HG03378 (cell line): ENCODE measurements around the gene ERC2.

Experiments used
- ATAC-seq: cut with Tn5 transposase; IDR thresholded peaks from one replicate; pipeline ENCODE4 v1.9.1; 2021; ENCODE audit warnings: mild to moderate bottlenecking, moderate library complexity; ENCODE audit not compliant: unreplicated experiment

The ERC2 gene

GRCh38 chr3:55955891-55956477 is 512.3 kb downstream of the ERC2 start:
- no peak for ATAC-seq

GRCh38 chr3:55951388-55951787 is 516.9 kb downstream of the ERC2 start:
- no peak for ATAC-seq

- ATAC-seq, result no peak
Observed at GRCh38 chr3:55947406-55947805, 520.9 kb downstream of the ERC2 start.

- ATAC-seq, result no peak
Observed at GRCh38 chr3:55946574-55947160, 521.6 kb downstream of the ERC2 start.

GRCh38 chr3:55942868-55943267 is 525.4 kb downstream of the ERC2 start:
- no peak for ATAC-seq

- ATAC-seq, result no peak
Observed at GRCh38 chr3:55939287-55939686, 529.0 kb downstream of the ERC2 start.

GRCh38 chr3:55937301-55937700 is 531.0 kb downstream of the ERC2 start:
- no peak for ATAC-seq

- ATAC-seq, result no peak
Observed at GRCh38 chr3:55936549-55937052, 531.7 kb downstream of the ERC2 start.

- no peak for ATAC-seq
Observed at GRCh38 chr3:55935241-55935640, 533.0 kb downstream of the ERC2 start.

- ATAC-seq, result no peak
Observed at GRCh38 chr3:55934771-55935170, 533.5 kb downstream of the ERC2 start.

GRCh38 chr3:55929154-55929869 is 539.0 kb downstream of the ERC2 start:
- ATAC-seq, result no peak

- ATAC-seq, result no peak
Observed at GRCh38 chr3:55923626-55924025, 544.6 kb downstream of the ERC2 start.

- ATAC-seq, result no peak
Observed at GRCh38 chr3:55923207-55923606, 545.1 kb downstream of the ERC2 start.

- no peak for ATAC-seq
Observed at GRCh38 chr3:55912880-55913279, 555.4 kb downstream of the ERC2 start.

GRCh38 chr3:55911266-55911665 is 557.0 kb downstream of the ERC2 start:
- ATAC-seq, result no peak

- no peak for ATAC-seq
Observed at GRCh38 chr3:55910543-55910942, 557.7 kb downstream of the ERC2 start.

GRCh38 chr3:55909373-55909772 is 558.9 kb downstream of the ERC2 start:
- no peak for ATAC-seq

GRCh38 chr3:55907616-55908015 is 560.7 kb downstream of the ERC2 start:
- ATAC-seq, result no peak

GRCh38 chr3:55906896-55907295 is 561.4 kb downstream of the ERC2 start:
- no peak for ATAC-seq

GRCh38 chr3:55904716-55905115 is 563.6 kb downstream of the ERC2 start:
- ATAC-seq, result no peak

- ATAC-seq, result no peak
Observed at GRCh38 chr3:55903680-55904079, 564.6 kb downstream of the ERC2 start.

- ATAC-seq, result no peak
Observed at GRCh38 chr3:55902221-55902900, 565.9 kb downstream of the ERC2 start.
